ENCODE measurements around the gene ULK4.

The ULK4 gene

DNA sequence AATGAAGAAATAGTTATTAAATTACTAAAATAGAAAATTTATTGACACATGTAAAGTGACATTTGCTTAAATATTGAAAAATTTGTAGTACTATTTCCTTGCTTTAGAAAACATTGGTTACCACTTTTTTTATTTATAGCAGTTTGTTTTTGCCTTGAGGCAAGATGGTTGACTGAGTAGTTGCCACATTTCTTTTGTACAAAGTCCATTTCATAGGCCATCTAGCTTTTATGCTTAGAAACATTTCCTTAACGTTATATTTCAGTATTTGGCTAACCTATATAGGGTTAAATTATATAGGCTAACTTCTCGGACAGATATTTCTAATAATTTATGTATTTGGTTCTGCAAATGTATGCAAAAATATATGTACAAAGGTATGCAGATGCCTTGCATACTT, 745.5 kb downstream of the ULK4 start:
- H3K27me3 ChIP-seq (ENCODE audit: insufficient read depth, low read length) = no peaks in the 10 kb centered on the region
- H2AFZ ChIP-seq (ENCODE audit: low read depth, low read length) = no peak overlapping the region
- no peaks in the 10 kb centered on the region for H3K9me3 ChIP-seq (ENCODE audit: low read length)
- peaks cover 2% of the 10 kb centered on the region for H3K36me3 ChIP-seq (ENCODE audit: insufficient read depth, low read length)
- H3K4me3 ChIP-seq (ENCODE audit: low read length) = no peak overlapping the region
- H3K4me1 ChIP-seq (ENCODE audit: insufficient read depth, low read length) = peaks cover 7% of the 10 kb centered on the region

DNA sequence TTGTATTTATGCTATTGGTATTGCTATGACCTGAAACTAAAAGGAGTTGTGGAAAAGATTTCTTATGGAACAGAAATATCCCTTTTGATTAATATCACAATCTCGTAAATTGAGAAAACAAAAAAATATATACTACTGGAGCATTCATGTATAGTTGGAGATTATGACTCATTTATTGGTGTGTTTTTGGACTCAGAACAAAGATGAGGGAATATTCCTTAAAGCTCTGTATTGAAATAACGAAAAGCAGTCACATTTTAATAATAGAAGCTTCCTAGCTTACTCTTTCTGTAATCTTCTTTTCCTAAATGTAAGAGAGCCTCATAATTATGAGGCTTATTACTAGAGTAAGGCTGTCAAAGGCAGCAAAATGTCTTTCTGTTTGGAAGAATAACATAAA, 748.3 kb downstream of the ULK4 start:
- peaks cover 7% of the 10 kb centered on the region for H3K4me1 ChIP-seq (ENCODE audit: insufficient read depth, low read length)
- H3K9me3 ChIP-seq (ENCODE audit: low read length) = peaks cover 5% of the 10 kb centered on the region
- no peak overlapping the region for H2AFZ ChIP-seq (ENCODE audit: low read depth, low read length)
- no peak overlapping the region for H3K4me3 ChIP-seq (ENCODE audit: low read length)
- H3K27me3 ChIP-seq (ENCODE audit: insufficient read depth, low read length) = no peaks in the 10 kb centered on the region
- H3K36me3 ChIP-seq (ENCODE audit: insufficient read depth, low read length) = peaks cover 11% of the 10 kb centered on the region

DNA sequence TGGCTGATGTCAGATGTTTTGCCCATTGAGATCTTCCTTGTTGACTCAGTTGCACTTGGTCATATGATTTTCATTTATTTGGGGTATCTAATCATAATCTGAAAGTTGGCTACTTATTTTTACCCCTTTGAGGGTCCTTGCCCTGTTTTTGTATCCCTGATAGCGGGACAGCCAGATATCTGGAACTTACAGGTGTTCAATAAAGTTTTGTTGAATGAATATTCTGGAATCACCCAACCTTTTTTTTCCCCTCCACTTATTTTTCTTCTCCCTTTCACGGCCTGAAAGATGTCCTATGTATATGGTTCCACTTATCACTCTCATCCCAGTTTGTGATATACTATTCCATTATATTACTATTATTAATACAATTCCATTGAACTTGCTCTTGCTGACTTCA, 749.8 kb downstream of the ULK4 start:
- Histone ChIP-seq H2AFZ (ENCODE audit: low read depth, low read length) (no peak overlapping the region), H3K27me3 (ENCODE audit: insufficient read depth, low read length) (no peaks in the 10 kb centered on the region), H3K36me3 (ENCODE audit: insufficient read depth, low read length) (peaks cover 15% of the 10 kb centered on the region), H3K4me1 (ENCODE audit: insufficient read depth, low read length) (peaks cover 13% of the 10 kb centered on the region), H3K4me3 (ENCODE audit: low read length) (no peak overlapping the region), H3K9me3 (ENCODE audit: low read length) (peaks cover 7% of the 10 kb centered on the region)

GRCh38 chr3:41210966-41211365, 750.9 kb downstream of the ULK4 start:
- Histone ChIP-seq H3K27me3 (ENCODE audit: insufficient read depth, low read length) (no peaks in the 10 kb centered on the region), H3K4me3 (ENCODE audit: low read length) (no peak overlapping the region), H3K4me1 (ENCODE audit: insufficient read depth, low read length) (peaks cover 8% of the 10 kb centered on the region), H3K9me3 (ENCODE audit: low read length) (peaks cover 7% of the 10 kb centered on the region), H2AFZ (ENCODE audit: low read depth, low read length) (no peak overlapping the region), H3K36me3 (ENCODE audit: insufficient read depth, low read length) (peaks cover 15% of the 10 kb centered on the region)

- no peak overlapping the region for H3K4me3 ChIP-seq (ENCODE audit: low read length)
- no peak overlapping the region for H2AFZ ChIP-seq (ENCODE audit: low read depth, low read length)
- H3K36me3 ChIP-seq (ENCODE audit: insufficient read depth, low read length) = peaks cover 15% of the 10 kb centered on the region
- no peaks in the 10 kb centered on the region for H3K27me3 ChIP-seq (ENCODE audit: insufficient read depth, low read length)
- H3K4me1 ChIP-seq (ENCODE audit: insufficient read depth, low read length) = peaks cover 6% of the 10 kb centered on the region
- H3K9me3 ChIP-seq (ENCODE audit: low read length) = peaks cover 7% of the 10 kb centered on the region
These were observed 752.3 kb downstream of the ULK4 start for GRCh38 chr3:41209646-41210045.

- Histone ChIP-seq H3K27me3 (ENCODE audit: insufficient read depth, low read length) (no peaks in the 10 kb centered on the region), H3K4me1 (ENCODE audit: insufficient read depth, low read length) (peaks cover 6% of the 10 kb centered on the region), H3K9me3 (ENCODE audit: low read length) (peaks cover 7% of the 10 kb centered on the region), H3K36me3 (ENCODE audit: insufficient read depth, low read length) (peaks cover 15% of the 10 kb centered on the region), H2AFZ (ENCODE audit: low read depth, low read length) (no peak overlapping the region), H3K4me3 (ENCODE audit: low read length) (no peak overlapping the region)
These were observed 753.2 kb downstream of the ULK4 start for GRCh38 chr3:41208507-41209220.

- Histone ChIP-seq H3K36me3 (ENCODE audit: insufficient read depth, low read length) (peaks cover 15% of the 10 kb centered on the region), H3K4me1 (ENCODE audit: insufficient read depth, low read length) (peaks cover 19% of the 10 kb centered on the region), H3K9me3 (ENCODE audit: low read length) (peaks cover 7% of the 10 kb centered on the region), H3K27me3 (ENCODE audit: insufficient read depth, low read length) (no peaks in the 10 kb centered on the region), H2AFZ (ENCODE audit: low read depth, low read length) (no peak overlapping the region), H3K4me3 (ENCODE audit: low read length) (no peak overlapping the region)
These were observed 754.5 kb downstream of the ULK4 start for GRCh38 chr3:41207355-41207754.

DNA sequence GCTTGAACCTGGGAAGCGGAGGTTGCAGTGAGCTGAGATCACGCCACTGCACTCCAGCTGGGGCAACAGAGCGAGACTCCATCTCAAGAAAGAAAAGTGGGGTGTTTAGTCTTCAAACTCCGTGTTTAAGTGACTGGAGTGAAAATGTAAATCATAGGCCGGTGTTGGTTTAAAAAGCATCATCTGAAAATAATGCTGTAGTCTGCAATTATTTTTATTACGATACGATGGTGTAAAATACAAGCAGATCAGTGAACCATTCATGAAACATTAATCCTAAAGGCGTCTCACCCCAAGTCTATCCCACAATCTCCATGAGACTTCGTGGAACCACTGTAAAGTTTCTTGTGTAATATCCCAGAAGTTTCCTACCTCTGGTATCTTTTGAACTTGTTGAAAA, 756.3 kb downstream of the ULK4 start:
- H3K4me1 ChIP-seq (ENCODE audit: insufficient read depth, low read length) = peaks cover 30% of the 10 kb centered on the region
- no peak overlapping the region for H3K4me3 ChIP-seq (ENCODE audit: low read length)
- H3K36me3 ChIP-seq (ENCODE audit: insufficient read depth, low read length) = peaks cover 7% of the 10 kb centered on the region
- H2AFZ ChIP-seq (ENCODE audit: low read depth, low read length) = no peak overlapping the region
- H3K27me3 ChIP-seq (ENCODE audit: insufficient read depth, low read length) = no peaks in the 10 kb centered on the region
- peaks cover 2% of the 10 kb centered on the region for H3K9me3 ChIP-seq (ENCODE audit: low read length)

DNA sequence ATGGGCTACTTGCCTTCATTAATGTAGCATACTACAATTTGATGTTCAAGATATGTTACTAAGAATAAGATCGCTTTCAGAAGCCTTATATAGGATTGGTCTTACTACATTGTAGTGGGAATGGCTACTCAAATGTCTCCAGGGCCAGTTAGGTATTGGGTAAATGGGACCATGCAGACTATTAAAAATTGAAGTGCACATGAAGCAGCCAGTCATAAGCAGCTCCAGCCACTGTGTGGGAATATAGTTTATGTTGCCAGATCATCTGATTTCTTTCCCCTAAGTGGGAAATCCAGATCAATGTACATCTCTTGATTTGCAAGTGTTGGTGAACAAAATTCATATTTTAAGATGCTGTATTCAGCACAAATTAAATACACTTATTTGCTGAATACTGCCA, 757.5 kb downstream of the ULK4 start:
- no peaks in the 10 kb centered on the region for H3K27me3 ChIP-seq (ENCODE audit: insufficient read depth, low read length)
- H3K4me1 ChIP-seq (ENCODE audit: insufficient read depth, low read length) = peaks cover 30% of the 10 kb centered on the region
- no peak overlapping the region for H2AFZ ChIP-seq (ENCODE audit: low read depth, low read length)
- H3K36me3 ChIP-seq (ENCODE audit: insufficient read depth, low read length) = peaks cover 4% of the 10 kb centered on the region
- H3K9me3 ChIP-seq (ENCODE audit: low read length) = peaks cover 2% of the 10 kb centered on the region
- no peak overlapping the region for H3K4me3 ChIP-seq (ENCODE audit: low read length)

DNA sequence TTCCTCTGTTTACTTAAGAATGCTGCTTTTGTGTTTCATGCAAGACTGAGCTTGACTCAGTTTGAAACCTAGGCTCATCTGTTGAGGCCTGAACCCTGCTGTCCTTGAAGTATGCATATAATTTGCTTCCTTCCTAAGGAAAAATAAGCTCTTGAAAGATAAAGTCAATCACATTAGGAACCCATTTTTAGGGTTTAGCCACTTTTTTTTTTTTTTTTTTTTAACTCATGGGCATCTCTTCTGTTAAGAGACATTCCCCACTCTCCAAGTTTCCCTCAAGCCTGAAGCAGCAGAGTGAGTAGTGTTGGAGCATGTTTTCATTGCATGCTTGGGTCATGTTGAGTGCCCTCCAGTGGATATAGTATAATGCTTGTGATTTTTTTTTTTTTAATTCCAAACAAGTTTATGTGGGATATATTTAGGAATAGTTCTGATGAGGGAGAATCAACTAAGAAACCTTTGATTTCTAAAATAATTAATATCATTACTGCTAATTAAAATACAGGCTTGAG, 759.0 kb downstream of the ULK4 start:
- Histone ChIP-seq H2AFZ (ENCODE audit: low read depth, low read length) (no peak overlapping the region), H3K4me1 (ENCODE audit: insufficient read depth, low read length) (peaks cover 30% of the 10 kb centered on the region), H3K36me3 (ENCODE audit: insufficient read depth, low read length) (no peaks in the 10 kb centered on the region), H3K4me3 (ENCODE audit: low read length) (peak overlapping the region; percentile 70), H3K9me3 (ENCODE audit: low read length) (peaks cover 2% of the 10 kb centered on the region), H3K27me3 (ENCODE audit: insufficient read depth, low read length) (no peaks in the 10 kb centered on the region)

- Histone ChIP-seq H3K27me3 (ENCODE audit: insufficient read depth, low read length) (no peaks in the 10 kb centered on the region), H3K4me1 (ENCODE audit: insufficient read depth, low read length) (peaks cover 25% of the 10 kb centered on the region), H3K36me3 (ENCODE audit: insufficient read depth, low read length) (no peaks in the 10 kb centered on the region), H3K4me3 (ENCODE audit: low read length) (peak overlapping the region; percentile 70), H3K9me3 (ENCODE audit: low read length) (no peaks in the 10 kb centered on the region), H2AFZ (ENCODE audit: low read depth, low read length) (no peak overlapping the region)
These were observed 759.6 kb downstream of the ULK4 start for GRCh38 chr3:41202075-41202833.

DNA sequence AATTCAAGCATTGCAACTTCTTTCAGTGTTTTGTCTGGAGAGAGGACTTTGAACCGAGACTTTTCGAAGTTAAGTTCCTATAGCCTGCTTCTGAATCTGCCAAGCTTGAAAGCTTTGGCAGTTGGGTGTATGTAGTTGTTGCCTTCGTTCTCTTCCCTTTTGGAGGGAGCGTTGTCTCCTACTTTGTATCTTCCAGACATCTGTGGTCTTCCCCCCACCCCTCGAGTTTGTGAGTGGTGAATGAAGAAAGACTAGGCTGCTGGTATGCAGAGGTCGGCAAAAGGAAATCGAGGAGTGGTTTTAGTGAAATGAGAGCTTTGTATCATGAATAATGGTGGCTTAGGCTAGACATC, 761.3 kb downstream of the ULK4 start:
- H3K4me3 ChIP-seq (ENCODE audit: low read length) = peak overlapping the region; percentile 70
- H3K36me3 ChIP-seq (ENCODE audit: insufficient read depth, low read length) = no peaks in the 10 kb centered on the region
- no peaks in the 10 kb centered on the region for H3K27me3 ChIP-seq (ENCODE audit: insufficient read depth, low read length)
- no peak overlapping the region for H2AFZ ChIP-seq (ENCODE audit: low read depth, low read length)
- no peaks in the 10 kb centered on the region for H3K9me3 ChIP-seq (ENCODE audit: low read length)
- peaks cover 24% of the 10 kb centered on the region for H3K4me1 ChIP-seq (ENCODE audit: insufficient read depth, low read length)

GRCh38 chr3:41199866-41200668, 761.8 kb downstream of the ULK4 start:
- Histone ChIP-seq H3K36me3 (ENCODE audit: insufficient read depth, low read length) (no peaks in the 10 kb centered on the region), H3K4me1 (ENCODE audit: insufficient read depth, low read length) (peaks cover 27% of the 10 kb centered on the region), H3K27me3 (ENCODE audit: insufficient read depth, low read length) (no peaks in the 10 kb centered on the region), H3K9me3 (ENCODE audit: low read length) (no peaks in the 10 kb centered on the region), H3K4me3 (ENCODE audit: low read length) (peak overlapping the region; percentile 70), H2AFZ (ENCODE audit: low read depth, low read length) (peak overlapping the region; percentile 94)
